Thoracic aorta (tissue), 2 donors: ENCODE data around the gene WNT11. TPM values are rescaled to one million over a fixed set of nuclear protein-coding genes. Genes with fewer than 3 reads are reported as not detected.

Experiments
- ATAC-seq: fragments of 150-250 bp; one replicate; pipeline ENCODE4 v1.8.0; 2017; ENCODE audit warnings: low read depth; ENCODE audit not compliant: insufficient number of reproducible peaks, low FRiP score
- DNase-seq: peaks from one replicate; pipeline ENCODE4 v3.0.0-alpha.2; 2020; ENCODE audit warnings: low spot score
- H3K27ac ChIP-seq, 2 donors: fragments of 200-600 bp; sonication (generic); 1 replicate in 1 of 2; 2 replicates in 1 of 2; pipeline ENCODE4 v1.5.1; 2016; ENCODE audit warnings: mild to moderate bottlenecking in 2 of 2, moderate library complexity in 2 of 2
- H3K27me3 ChIP-seq: fragments of 200-600 bp; sonication (generic); replicated peaks from 2 replicates; pipeline ENCODE4 v1.6.0; 2016; ENCODE audit warnings: mild to moderate bottlenecking; ENCODE audit not compliant: insufficient read depth
- H3K36me3 ChIP-seq: fragments of 200-600 bp; sonication (generic); one replicate; pipeline ENCODE4 v1.5.1; 2016
- H3K4me1 ChIP-seq, 2 donors: fragments of 200-600 bp; sonication (generic); 1 replicate in 1 of 2; 2 replicates in 1 of 2; pipeline versions ENCODE4 v1.5.1 to v1.6.0; 2016; ENCODE audit warnings: low read depth in 2 of 2, mild to moderate bottlenecking in 1 of 2; ENCODE audit not compliant: control insufficient read depth in 1 of 2
- H3K4me3 ChIP-seq: fragments of 200-600 bp; sonication (generic); 2 replicates; pipeline ENCODE4 v1.5.1; 2016; ENCODE audit warnings: mild to moderate bottlenecking
- H3K9me3 ChIP-seq: fragments of 200-600 bp; sonication (generic); 2 replicates; pipeline ENCODE4 v1.5.1; 2016
- CTCF ChIP-seq: fragments of 200-600 bp; sonication (generic); IDR thresholded peaks from one replicate; pipeline ENCODE4 v1.5.1; 2019; ENCODE audit warnings: antibody characterized with exemption
- total RNA-seq, 2 donors: library from RNA; depleted of rRNA; stranded (reverse); fragments of >200 nt; gene quantifications; one replicate each; pipeline versions ENCODE4 v1.1.0 to v1.2.3, GENCODE V29; 2016

WNT11 gene
- total RNA-seq, 2 donors from 2014 or later = 12.0 to 35.1 TPM

- ATAC-seq (no peak), DNase-seq (no peak)
- Histone ChIP-seq H3K4me3 (no peak overlapping the region), H3K36me3 (no peaks in the 10 kb centered on the region), H3K9me3 (no peaks in the 10 kb centered on the region), H3K27me3 (no peaks in the 10 kb centered on the region), H3K27ac (no peak overlapping the region), H3K4me1 (peaks cover 0 to 8% of the 10 kb centered on the region in 2 donors)
- no peak for TF ChIP-seq CTCF
Observed at GRCh38 chr11:76241243-76242000, 35.1 kb upstream of the WNT11 start.

- H3K36me3 ChIP-seq = no peaks in the 10 kb centered on the region
- H3K9me3 ChIP-seq = no peaks in the 10 kb centered on the region
- H3K4me1 ChIP-seq = peaks cover 0 to 9% of the 10 kb centered on the region in 2 donors
- TF ChIP-seq CTCF = no peak
- no peak overlapping the region for H3K27ac ChIP-seq
- no peak overlapping the region for H3K4me3 ChIP-seq
- no peaks in the 10 kb centered on the region for H3K27me3 ChIP-seq
- no peak for ATAC-seq
- DNase-seq = no peak
Observed at GRCh38 chr11:76240666-76241065, 34.4 kb upstream of the WNT11 start.

GRCh38 chr11:76240161-76240540 lies 33.8 kb upstream of the WNT11 start:
- H3K9me3 ChIP-seq = no peaks in the 10 kb centered on the region
- no peak overlapping the region for H3K4me3 ChIP-seq
- H3K27me3 ChIP-seq = no peaks in the 10 kb centered on the region
- TF ChIP-seq CTCF = no peak
- peaks cover 0 to 9% of the 10 kb centered on the region in 2 donors for H3K4me1 ChIP-seq
- ATAC-seq (no peak), DNase-seq (no peak)
- H3K36me3 ChIP-seq = no peaks in the 10 kb centered on the region
- no peak overlapping the region for H3K27ac ChIP-seq

- ATAC-seq (no peak), DNase-seq (no peak)
- peaks cover 0 to 9% of the 10 kb centered on the region in 2 donors for H3K4me1 ChIP-seq
- H3K27ac ChIP-seq = no peak overlapping the region
- no peaks in the 10 kb centered on the region for H3K27me3 ChIP-seq
- TF ChIP-seq CTCF = no peak
- no peaks in the 10 kb centered on the region for H3K36me3 ChIP-seq
- H3K9me3 ChIP-seq = no peaks in the 10 kb centered on the region
- H3K4me3 ChIP-seq = no peak overlapping the region
Observed at GRCh38 chr11:76239483-76240160, 33.3 kb upstream of the WNT11 start.

GRCh38 chr11:76238551-76238950 lies 32.2 kb upstream of the WNT11 start:
- H3K36me3 ChIP-seq = no peaks in the 10 kb centered on the region
- no peak for TF ChIP-seq CTCF
- H3K27ac ChIP-seq = no peak overlapping the region
- H3K27me3 ChIP-seq = no peaks in the 10 kb centered on the region
- ATAC-seq (no peak), DNase-seq (no peak)
- H3K4me1 ChIP-seq = peaks cover 4 to 20% of the 10 kb centered on the region in 2 donors
- no peak overlapping the region for H3K4me3 ChIP-seq
- no peaks in the 10 kb centered on the region for H3K9me3 ChIP-seq
